ENCODE data around the gene SLC23A2.

GRCh38 chr20:4815628-4816027, 185.7 kb downstream of the SLC23A2 start:
- no peak for TF ChIP-seq CTCF (IDR thresholded peaks at IDR 0.05; ENCODE audit: poor library complexity, severe bottlenecking)
- TF ChIP-seq RAD21 (conservative IDR thresholded peaks at IDR 0.05) = no peak
- no peak for TF ChIP-seq EZH2 (IDR thresholded peaks at IDR 0.05; ENCODE audit: borderline replicate concordance, insufficient read depth, low read length, poor library complexity, severe bottlenecking)

Measured in neural cell (in vitro differentiated cells).